ENCODE measurements around the gene VTCN1. TPM values are rescaled to one million over a fixed set of nuclear protein-coding genes. Genes with fewer than 3 reads are reported as not detected.
A peak's percentile ranks its signal among the peaks of the same experiment; 100 is the strongest.

The VTCN1 gene
- total RNA-seq, 4 donors from 2014 or later, result 1.7 to 9.4 (median 3.4) TPM

- H3K36me3 ChIP-seq, result no peaks in the 10 kb centered on the region
- 81% methylated on average over 2 of the region's 2 CpGs for WGBS
- DNase-seq (ENCODE audit: low spot score in 2 of 2), result no peak
Measured at GRCh38 chr1:117135329-117135728, 75.4 kb downstream of the VTCN1 start.

DNA sequence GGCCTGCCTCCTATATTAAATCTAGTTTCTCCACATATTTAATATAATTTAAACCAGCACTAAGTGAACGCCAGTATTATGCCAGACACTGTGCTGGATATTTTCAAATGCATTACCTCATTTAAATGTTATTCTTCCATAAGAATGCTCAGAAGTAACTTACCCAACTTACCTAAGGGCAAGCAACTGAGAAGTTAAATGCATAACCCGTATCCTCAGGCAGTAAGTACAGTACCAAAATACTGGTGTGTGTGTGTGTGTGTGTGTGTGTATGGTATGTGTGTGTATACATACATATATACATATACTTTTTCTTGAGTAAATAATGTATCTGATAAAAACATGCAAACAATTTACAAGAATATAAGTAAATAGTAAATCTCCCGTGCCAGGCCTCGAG is 80.2 kb downstream of the VTCN1 start:
- 92% methylated on average over 4 of the region's 4 CpGs for WGBS
- TF ChIP-seq, protein P1, sequence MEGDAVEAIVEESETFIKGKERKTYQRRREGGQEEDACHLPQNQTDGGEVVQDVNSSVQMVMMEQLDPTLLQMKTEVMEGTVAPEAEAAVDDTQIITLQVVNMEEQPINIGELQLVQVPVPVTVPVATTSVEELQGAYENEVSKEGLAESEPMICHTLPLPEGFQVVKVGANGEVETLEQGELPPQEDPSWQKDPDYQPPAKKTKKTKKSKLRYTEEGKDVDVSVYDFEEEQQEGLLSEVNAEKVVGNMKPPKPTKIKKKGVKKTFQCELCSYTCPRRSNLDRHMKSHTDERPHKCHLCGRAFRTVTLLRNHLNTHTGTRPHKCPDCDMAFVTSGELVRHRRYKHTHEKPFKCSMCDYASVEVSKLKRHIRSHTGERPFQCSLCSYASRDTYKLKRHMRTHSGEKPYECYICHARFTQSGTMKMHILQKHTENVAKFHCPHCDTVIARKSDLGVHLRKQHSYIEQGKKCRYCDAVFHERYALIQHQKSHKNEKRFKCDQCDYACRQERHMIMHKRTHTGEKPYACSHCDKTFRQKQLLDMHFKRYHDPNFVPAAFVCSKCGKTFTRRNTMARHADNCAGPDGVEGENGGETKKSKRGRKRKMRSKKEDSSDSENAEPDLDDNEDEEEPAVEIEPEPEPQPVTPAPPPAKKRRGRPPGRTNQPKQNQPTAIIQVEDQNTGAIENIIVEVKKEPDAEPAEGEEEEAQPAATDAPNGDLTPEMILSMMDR (IDR thresholded peaks at IDR 0.05), result no peak
- no peak for TF ChIP-seq EP300 (IDR thresholded peaks at IDR 0.05)
- no peak for TF ChIP-seq POLR2AphosphoS5 (IDR thresholded peaks at IDR 0.05)
- no peak for TF ChIP-seq POLR2A (IDR thresholded peaks at IDR 0.05)
- Histone ChIP-seq H3K9me3 (no peaks in the 10 kb centered on the region), H3K36me3 (no peaks in the 10 kb centered on the region), H3K4me1 (no peaks in the 10 kb centered on the region), H3K27ac (no peak overlapping the region), H3K27me3 (no peaks in the 10 kb centered on the region), H3K4me3 (no peak overlapping the region)
- DNase-seq (ENCODE audit: low spot score in 2 of 2), result no peak

More at GRCh38 chr1:117135329-117135728, 75.4 kb downstream of the VTCN1 start:
- Histone ChIP-seq H3K4me3 (no peak overlapping the region), H3K9me3 (no peaks in the 10 kb centered on the region), H3K27me3 (no peaks in the 10 kb centered on the region), H3K27ac (no peak overlapping the region), H3K4me1 (no peaks in the 10 kb centered on the region)
- no peak for TF ChIP-seq POLR2A (IDR thresholded peaks at IDR 0.05)
- no peak for TF ChIP-seq EP300 (IDR thresholded peaks at IDR 0.05)
- no peak for TF ChIP-seq POLR2AphosphoS5 (IDR thresholded peaks at IDR 0.05)
- TF ChIP-seq, protein P1 (IDR thresholded peaks at IDR 0.05), result no peak

- TF ChIP-seq, protein P1 (IDR thresholded peaks at IDR 0.05), result peak in 1 of 2 donors; percentile 25
- no peak for TF ChIP-seq EP300 (IDR thresholded peaks at IDR 0.05)
- Histone ChIP-seq H3K27me3 (no peaks in the 10 kb centered on the region), H3K36me3 (no peaks in the 10 kb centered on the region), H3K27ac (no peak overlapping the region), H3K4me3 (no peak overlapping the region), H3K9me3 (no peaks in the 10 kb centered on the region), H3K4me1 (no peaks in the 10 kb centered on the region)
- 24% methylated on average over 5 of the region's 5 CpGs for WGBS
- DNase-seq (ENCODE audit: low spot score in 2 of 2), result no peak
Measured at GRCh38 chr1:117128323-117129079, 82.2 kb downstream of the VTCN1 start.

DNA sequence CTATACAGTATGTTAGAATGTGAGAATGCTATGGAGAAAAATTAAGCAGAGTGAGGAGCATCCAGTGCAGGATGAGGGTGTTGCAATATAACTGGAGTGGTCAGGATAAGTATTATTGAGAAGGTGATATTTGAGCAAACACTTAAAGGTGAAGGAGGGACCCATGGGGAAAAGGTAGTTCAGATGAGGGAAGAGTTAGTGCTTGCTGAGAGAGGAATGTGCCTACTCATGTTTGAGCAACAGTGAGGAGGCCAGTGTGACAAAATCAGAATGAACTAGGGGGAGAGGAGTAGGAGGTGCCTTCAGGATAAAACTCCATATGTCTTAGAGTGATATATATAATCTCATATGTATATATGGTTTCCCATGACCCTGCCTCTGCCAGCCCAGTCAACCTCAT is 82.9 kb downstream of the VTCN1 start:
- DNase-seq (ENCODE audit: low spot score in 2 of 2), result no peak
- H3K4me3 ChIP-seq, result no peak overlapping the region
- no peaks in the 10 kb centered on the region for H3K36me3 ChIP-seq
- no peak for TF ChIP-seq EP300 (IDR thresholded peaks at IDR 0.05)
- H3K9me3 ChIP-seq, result no peaks in the 10 kb centered on the region
- H3K4me1 ChIP-seq, result no peaks in the 10 kb centered on the region
- H3K27ac ChIP-seq, result no peak overlapping the region
- H3K27me3 ChIP-seq, result no peaks in the 10 kb centered on the region

DNA sequence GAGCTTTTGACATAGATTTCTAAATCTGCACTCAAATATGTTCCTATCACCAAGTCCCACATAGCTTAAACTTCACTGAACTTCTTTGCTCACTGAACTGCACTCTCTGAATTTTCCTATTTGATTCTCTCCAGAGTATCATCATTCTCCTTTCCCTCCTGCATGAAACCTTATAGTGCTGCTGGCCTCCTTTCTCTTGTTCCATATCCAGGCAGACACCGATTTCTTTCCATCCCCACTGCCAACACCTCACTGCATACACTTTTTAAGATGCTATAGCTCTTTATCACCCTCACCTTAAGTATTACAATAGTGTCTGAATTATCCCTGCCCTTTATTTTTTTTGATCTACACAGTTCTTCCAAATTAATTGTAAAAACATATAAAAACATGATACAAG is 86.1 kb downstream of the VTCN1 start:
- H3K4me1 ChIP-seq, result peaks cover 15% of the 10 kb centered on the region
- H3K27me3 ChIP-seq, result no peaks in the 10 kb centered on the region
- TF ChIP-seq POLR2AphosphoS5 (IDR thresholded peaks at IDR 0.05) (no peak), EP300 (IDR thresholded peaks at IDR 0.05) (no peak), POLR2A (IDR thresholded peaks at IDR 0.05) (no peak)
- TF ChIP-seq, protein P1 (IDR thresholded peaks at IDR 0.05), result no peak
- no peak overlapping the region for H3K4me3 ChIP-seq
- no peaks in the 10 kb centered on the region for H3K36me3 ChIP-seq
- WGBS, result 73% methylated on average over 1 of the region's 1 CpG
- no peak overlapping the region for H3K27ac ChIP-seq
- DNase-seq (ENCODE audit: low spot score in 2 of 2), result no peak
- no peaks in the 10 kb centered on the region for H3K9me3 ChIP-seq

DNA sequence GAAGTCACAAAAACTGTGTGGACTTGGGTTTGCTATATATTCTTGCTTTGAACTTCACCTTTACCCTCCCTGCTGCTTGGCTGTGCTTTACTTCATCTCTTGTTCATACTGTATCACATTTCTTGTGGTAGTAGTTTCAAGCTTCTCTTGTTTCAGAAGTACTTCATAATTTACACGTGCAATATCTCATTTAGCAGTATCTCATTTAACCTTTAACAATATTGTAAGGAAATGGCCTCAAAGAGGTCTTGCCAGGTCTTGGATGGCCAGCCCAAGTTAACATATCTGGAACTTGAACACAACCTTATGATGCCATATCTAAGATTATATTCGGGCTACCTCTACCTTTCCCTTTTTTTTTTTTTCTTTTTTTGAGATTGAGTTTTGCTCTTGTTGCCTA is 87.5 kb downstream of the VTCN1 start:
- DNase-seq (ENCODE audit: low spot score in 2 of 2), result no peak
- peaks cover 15% of the 10 kb centered on the region for H3K4me1 ChIP-seq
- no peaks in the 10 kb centered on the region for H3K36me3 ChIP-seq
- H3K9me3 ChIP-seq, result no peaks in the 10 kb centered on the region
- no peaks in the 10 kb centered on the region for H3K27me3 ChIP-seq
- no peak overlapping the region for H3K4me3 ChIP-seq
- no peak for TF ChIP-seq EP300 (IDR thresholded peaks at IDR 0.05)
- TF ChIP-seq POLR2A (IDR thresholded peaks at IDR 0.05), result no peak
- TF ChIP-seq, protein P1 (IDR thresholded peaks at IDR 0.05), result no peak
- TF ChIP-seq POLR2AphosphoS5 (IDR thresholded peaks at IDR 0.05), result no peak
- H3K27ac ChIP-seq, result no peak overlapping the region
- WGBS, result 91% methylated on average over 2 of the region's 2 CpGs

All from suprapubic skin (tissue), 4 donors.